Stimulated activated CD4-positive, alpha-beta T cell treated with anti-CD3 and anti-CD28 coated beads, Interleukin-15, amount 100 ng/mL, for 48 hours (primary cell): ENCODE results near the gene RABL6.
"Not testable (repeated sequence)": the region's sequence is repeated elsewhere in the genome, so short reads cannot be mapped to it uniquely, and the experiment has no call there.

ENCODE experiments used
- DNase-seq, 2 donors: peaks; one replicate each; pipeline ENCODE4 v3.0.0-alpha.2; 2020; ENCODE audit warnings: low read depth in 2 of 2

Gene RABL6

GRCh38 chr9:136821826-136822544, 14.2 kb downstream of the RABL6 start:
- DNase-seq, result no peak

- DNase-seq, result no peak
Observed at GRCh38 chr9:136823136-136824046, 15.6 kb downstream of the RABL6 start.

GRCh38 chr9:136824496-136825225, 16.9 kb downstream of the RABL6 start:
- no peak for DNase-seq

- DNase-seq, result no peak
Observed at GRCh38 chr9:136825295-136826187, 17.8 kb downstream of the RABL6 start.

- no peak for DNase-seq
Observed at GRCh38 chr9:136826188-136826541, 18.4 kb downstream of the RABL6 start.

GRCh38 chr9:136826703-136827582, 19.2 kb downstream of the RABL6 start:
- DNase-seq, result no peak

GRCh38 chr9:136827794-136828473, 20.2 kb downstream of the RABL6 start:
- no peak for DNase-seq

GRCh38 chr9:136828474-136829140, 20.9 kb downstream of the RABL6 start:
- no peak for DNase-seq

- DNase-seq, result no peak
Observed at GRCh38 chr9:136829412-136829811, 21.7 kb downstream of the RABL6 start.

- no peak for DNase-seq
Observed at GRCh38 chr9:136829981-136830885, 22.5 kb downstream of the RABL6 start.

- no peak for DNase-seq
Observed at GRCh38 chr9:136831002-136831719, 23.4 kb downstream of the RABL6 start.

GRCh38 chr9:136831720-136832104, 24.0 kb downstream of the RABL6 start:
- no peak for DNase-seq

- DNase-seq, result no peak
Observed at GRCh38 chr9:136832581-136832980, 24.8 kb downstream of the RABL6 start.

GRCh38 chr9:136833381-136834048, 25.8 kb downstream of the RABL6 start:
- DNase-seq, result not testable (repeated sequence)

GRCh38 chr9:136835162-136835931, 27.6 kb downstream of the RABL6 start:
- no peak for DNase-seq
